Activated CD8-positive, alpha-beta T cell treated with anti-CD3 and anti-CD28 coated beads for 36 hours (primary cell): Measurements from ENCODE around the gene RPS6KA6. TPM values are rescaled to one million over a fixed set of nuclear protein-coding genes. Genes with fewer than 3 reads are reported as not detected.
A peak's percentile ranks its signal among the peaks of the same experiment; 100 is the strongest.

ENCODE experiments used
- ATAC-seq: fragments of 200-7000 bp; cut with Tn5 transposase; one replicate; pipeline ENCODE4 v1.10.0; 2021; ENCODE audit warnings: mild to moderate bottlenecking, moderate library complexity
- CTCF ChIA-PET: fragments of 350-600 bp; sonication (Branson Sonifier 250); formaldehyde crosslinking; loops from one replicate; lab custom pipeline; 2021; ENCODE audit warnings: antibody characterized with exemption; lab: Charles Lee
- POLR2A ChIA-PET: fragments of 350-600 bp; sonication (Branson Sonifier 250); formaldehyde crosslinking; loops from one replicate; lab custom pipeline; 2021; ENCODE audit warnings: antibody characterized with exemption; lab: Charles Lee
- DNase-seq: peaks from one replicate; pipeline ENCODE4 v3.0.0-alpha.2; 2020
- H3K27ac Mint-ChIP-seq: one replicate; pipeline ENCODE4 v1.8.0; 2021; ENCODE audit warnings: mild to moderate bottlenecking, mixed read lengths
- H3K27me3 Mint-ChIP-seq: one replicate; pipeline ENCODE4 v1.8.0; 2021; ENCODE audit warnings: mixed read lengths
- H3K36me3 Mint-ChIP-seq: one replicate; pipeline ENCODE4 v1.8.0; 2021; ENCODE audit warnings: low read depth, mixed read lengths
- H3K4me1 Mint-ChIP-seq: one replicate; pipeline ENCODE4 v1.8.0; 2021; ENCODE audit warnings: low read depth, mixed read lengths
- H3K4me3 Mint-ChIP-seq: one replicate; pipeline ENCODE4 v1.8.0; 2021; ENCODE audit warnings: mild to moderate bottlenecking, moderate library complexity, mixed read lengths
- H3K9me3 Mint-ChIP-seq: one replicate; pipeline ENCODE4 v1.8.0; 2021; ENCODE audit warnings: mixed read lengths
- CTCF ChIP-seq: fragments of 200-600 bp; IDR thresholded peaks from one replicate; pipeline ENCODE4 v1.8.0; 2022; ENCODE audit warnings: antibody characterized with exemption, mild to moderate bottlenecking
- intact Hi-C: fragments of 100-400 bp; cut with micrococcal nuclease; formaldehyde crosslinking; loops from one replicate; pipeline ENCODE4 v1.10.0; 2022
- microRNA-seq: library from miRNA; unstranded; fragments of <30 nt; microRNA quantifications from one replicate; pipeline ENCODE4 v1.2.0, GENCODE V29; 2022; ENCODE audit warnings: borderline microRNAs expressed, borderline replicate concordance
- total RNA-seq, 2 experiments: library from RNA; stranded (reverse); gene quantifications; one replicate each; pipeline ENCODE4 v1.2.3, GENCODE V29; 2021

The RPS6KA6 gene
- total RNA-seq, 2 experiments from 2014 or later, result 0.04 TPM; not detected in 1

- no peaks in the 10 kb centered on the region for H3K27me3 Mint-ChIP-seq
- intact Hi-C loops, result no loop called here
- no peak for TF ChIP-seq CTCF
- H3K4me1 Mint-ChIP-seq, result no peaks in the 10 kb centered on the region
- DNase-seq (no peak), ATAC-seq (no peak)
- H3K4me3 Mint-ChIP-seq, result no peak overlapping the region
- POLR2A ChIA-PET, result no interaction called here
- H3K9me3 Mint-ChIP-seq, result no peaks in the 10 kb centered on the region
- CTCF ChIA-PET, result no interaction called here
- no peak overlapping the region for H3K27ac Mint-ChIP-seq
- no peaks in the 10 kb centered on the region for H3K36me3 Mint-ChIP-seq
These were observed 123.8 kb downstream of the RPS6KA6 start for GRCh38 chrX:84064164-84064563.

- Mint-ChIP-seq H3K27me3 (no peaks in the 10 kb centered on the region), H3K36me3 (no peaks in the 10 kb centered on the region), H3K27ac (no peak overlapping the region), H3K4me3 (no peak overlapping the region), H3K9me3 (no peaks in the 10 kb centered on the region), H3K4me1 (no peaks in the 10 kb centered on the region)
- ChIA-PET CTCF (interaction anchor here (1.0 kb wide), 1 partner anchor 12 kb away, joined by 3 read pairs; no protein-coding TSS in a partner anchor), POLR2A (no interaction called here)
- ATAC-seq, result no peak
- intact Hi-C loops, result no loop called here
- no peak for DNase-seq
- no peak for TF ChIP-seq CTCF
These were observed 140.7 kb downstream of the RPS6KA6 start for GRCh38 chrX:84047339-84047738.

GRCh38 chrX:84046403-84046984 is 141.5 kb downstream of the RPS6KA6 start:
- intact Hi-C loops, result no loop called here
- H3K36me3 Mint-ChIP-seq, result no peaks in the 10 kb centered on the region
- H3K27me3 Mint-ChIP-seq, result no peaks in the 10 kb centered on the region
- no peak overlapping the region for H3K27ac Mint-ChIP-seq
- no peak for ATAC-seq
- peak; percentile 5 for DNase-seq
- TF ChIP-seq CTCF, result peak; percentile 55
- H3K4me1 Mint-ChIP-seq, result no peaks in the 10 kb centered on the region
- CTCF ChIA-PET, result interaction anchor here (1.0 to 1.2 kb wide), 2 partner anchors 11 to 21 kb away, joined by 3 read pairs; no protein-coding TSS in a partner anchor
- H3K4me3 Mint-ChIP-seq, result no peak overlapping the region
- POLR2A ChIA-PET, result no interaction called here
- H3K9me3 Mint-ChIP-seq, result no peaks in the 10 kb centered on the region

- H3K36me3 Mint-ChIP-seq, result no peaks in the 10 kb centered on the region
- ChIA-PET POLR2A (no interaction called here), CTCF (interaction anchor here (0.6 kb wide), 1 partner anchor 1353 kb away, joined by 4 read pairs; no protein-coding TSS in a partner anchor)
- no peak for ATAC-seq
- DNase-seq, result no peak
- no peak overlapping the region for H3K27ac Mint-ChIP-seq
- intact Hi-C loops, result no loop called here
- TF ChIP-seq CTCF, result no peak
- no peaks in the 10 kb centered on the region for H3K27me3 Mint-ChIP-seq
- no peak overlapping the region for H3K4me3 Mint-ChIP-seq
- no peaks in the 10 kb centered on the region for H3K4me1 Mint-ChIP-seq
- no peaks in the 10 kb centered on the region for H3K9me3 Mint-ChIP-seq
These were observed 143.9 kb downstream of the RPS6KA6 start for GRCh38 chrX:84044051-84044450.

Small RNAs within 50 kb of the gene (microRNA-seq; reads per million reads assigned to microRNA genes)
- gene MIR548I4, result not detected
